ENCODE measurements around the gene CD99.

CD99 gene

DNA sequence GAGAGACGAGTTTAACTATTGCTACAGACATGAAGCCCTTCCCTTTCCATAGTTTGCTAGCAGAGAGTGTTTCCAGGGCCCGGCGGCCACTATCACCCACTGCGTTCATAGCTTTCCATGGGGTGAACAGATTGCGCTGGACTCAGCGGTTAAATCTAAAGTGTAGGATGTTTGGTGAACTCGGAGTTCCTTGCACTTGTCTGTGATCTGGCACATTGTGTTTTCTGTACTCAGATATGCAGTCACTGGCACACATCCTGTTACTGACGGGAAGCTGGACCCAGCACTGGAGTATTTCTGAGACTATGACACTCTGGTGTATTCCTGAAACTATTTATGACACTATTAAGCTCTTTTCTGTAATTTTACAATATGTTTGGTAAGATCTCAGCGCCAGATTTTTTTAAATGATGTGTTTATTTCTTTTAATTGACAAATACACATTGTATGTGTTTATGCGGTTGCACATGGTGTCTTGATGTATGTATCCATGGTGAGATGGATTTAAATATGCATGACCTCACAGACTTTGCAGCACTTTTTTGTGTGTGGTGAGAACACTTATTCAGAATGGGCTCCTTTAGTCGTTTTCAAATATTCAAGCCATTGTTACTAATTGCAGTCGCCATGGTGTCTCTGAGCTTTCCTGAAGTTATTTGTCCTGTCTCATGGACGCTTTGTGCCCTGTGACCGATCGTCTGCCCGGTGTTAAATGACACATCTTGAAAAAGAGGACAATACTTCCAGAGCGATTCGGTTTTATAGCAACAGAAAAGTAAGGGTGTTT is 14.1 kb downstream of the CD99 start:
- Histone ChIP-seq H3K27me3 (replicated peaks) (no peaks in the 10 kb centered on the region), H3K36me3 (replicated peaks) (peaks cover 3% of the 10 kb centered on the region), H3K27ac (no peak overlapping the region), H3K4me3 (ENCODE audit: low read depth, low read length) (no peak overlapping the region)
- in situ Hi-C loops (cut with HindIII; ENCODE audit: low pct_ligation_motif_present, low sequenced_read_pairs): no loop called here
- TF ChIP-seq, protein P1, sequence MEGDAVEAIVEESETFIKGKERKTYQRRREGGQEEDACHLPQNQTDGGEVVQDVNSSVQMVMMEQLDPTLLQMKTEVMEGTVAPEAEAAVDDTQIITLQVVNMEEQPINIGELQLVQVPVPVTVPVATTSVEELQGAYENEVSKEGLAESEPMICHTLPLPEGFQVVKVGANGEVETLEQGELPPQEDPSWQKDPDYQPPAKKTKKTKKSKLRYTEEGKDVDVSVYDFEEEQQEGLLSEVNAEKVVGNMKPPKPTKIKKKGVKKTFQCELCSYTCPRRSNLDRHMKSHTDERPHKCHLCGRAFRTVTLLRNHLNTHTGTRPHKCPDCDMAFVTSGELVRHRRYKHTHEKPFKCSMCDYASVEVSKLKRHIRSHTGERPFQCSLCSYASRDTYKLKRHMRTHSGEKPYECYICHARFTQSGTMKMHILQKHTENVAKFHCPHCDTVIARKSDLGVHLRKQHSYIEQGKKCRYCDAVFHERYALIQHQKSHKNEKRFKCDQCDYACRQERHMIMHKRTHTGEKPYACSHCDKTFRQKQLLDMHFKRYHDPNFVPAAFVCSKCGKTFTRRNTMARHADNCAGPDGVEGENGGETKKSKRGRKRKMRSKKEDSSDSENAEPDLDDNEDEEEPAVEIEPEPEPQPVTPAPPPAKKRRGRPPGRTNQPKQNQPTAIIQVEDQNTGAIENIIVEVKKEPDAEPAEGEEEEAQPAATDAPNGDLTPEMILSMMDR (IDR thresholded peaks at IDR 0.05; ENCODE audit: low read depth, low read length, missing control alignments): no peak
- DNase-seq: no peak

DNA sequence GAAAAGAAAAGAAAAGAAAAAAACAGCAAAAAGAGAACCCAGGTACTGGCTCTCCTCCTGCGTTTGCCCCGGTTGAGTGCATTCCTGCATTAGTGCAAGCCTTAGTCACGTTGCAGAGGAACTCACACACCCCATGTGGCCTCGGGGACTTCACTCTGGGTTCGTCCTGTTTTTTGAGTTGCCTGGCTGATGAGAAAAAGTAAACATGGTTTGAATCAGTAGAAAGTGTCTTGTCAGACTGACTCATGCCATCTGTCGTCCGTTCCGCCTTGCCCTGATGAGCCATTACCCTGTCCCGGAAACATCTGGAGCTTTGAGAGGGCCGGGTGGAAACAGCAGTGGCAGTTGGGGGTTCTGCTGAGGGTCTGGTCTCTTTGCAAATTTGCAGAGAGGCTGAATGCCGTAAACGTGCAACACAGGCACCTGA is 16.3 kb downstream of the CD99 start:
- peak overlapping the region; percentile 76 for H3K27ac ChIP-seq
- in situ Hi-C loops (cut with HindIII; ENCODE audit: low pct_ligation_motif_present, low sequenced_read_pairs): no loop called here
- H3K4me3 ChIP-seq (ENCODE audit: low read depth, low read length): no peak overlapping the region
- H3K27me3 ChIP-seq (replicated peaks): no peaks in the 10 kb centered on the region
- TF ChIP-seq, protein P1 (IDR thresholded peaks at IDR 0.05; ENCODE audit: low read depth, low read length, missing control alignments): no peak
- peak; percentile 93 for DNase-seq
- H3K36me3 ChIP-seq (replicated peaks): no peaks in the 10 kb centered on the region

DNA sequence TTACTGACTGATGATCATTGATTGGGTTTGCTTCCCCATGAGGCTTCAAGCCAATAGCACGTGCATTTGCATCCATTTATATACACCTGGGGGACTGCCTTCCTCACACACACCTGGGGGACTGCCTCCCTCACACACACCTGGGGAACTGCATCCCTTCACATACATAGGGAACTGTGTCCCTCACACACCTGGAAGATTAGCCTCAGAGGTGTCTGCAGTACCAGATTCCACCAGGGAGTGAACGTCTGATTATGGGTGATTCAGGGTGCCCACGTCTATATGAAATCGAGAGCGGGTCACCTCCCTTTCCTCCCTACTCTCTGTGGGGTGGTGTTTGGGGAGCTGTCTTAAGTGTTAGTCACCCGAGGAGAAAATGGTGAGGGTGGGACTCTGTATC is 16.9 kb downstream of the CD99 start:
- Histone ChIP-seq H3K27ac (peak overlapping the region; percentile 76), H3K4me3 (ENCODE audit: low read depth, low read length) (no peak overlapping the region), H3K27me3 (replicated peaks) (no peaks in the 10 kb centered on the region), H3K36me3 (replicated peaks) (peaks cover 5% of the 10 kb centered on the region)
- TF ChIP-seq, protein P1 (IDR thresholded peaks at IDR 0.05; ENCODE audit: low read depth, low read length, missing control alignments): peak; percentile 14
- in situ Hi-C loops (cut with HindIII; ENCODE audit: low pct_ligation_motif_present, low sequenced_read_pairs): no loop called here
- no peak for DNase-seq

DNA sequence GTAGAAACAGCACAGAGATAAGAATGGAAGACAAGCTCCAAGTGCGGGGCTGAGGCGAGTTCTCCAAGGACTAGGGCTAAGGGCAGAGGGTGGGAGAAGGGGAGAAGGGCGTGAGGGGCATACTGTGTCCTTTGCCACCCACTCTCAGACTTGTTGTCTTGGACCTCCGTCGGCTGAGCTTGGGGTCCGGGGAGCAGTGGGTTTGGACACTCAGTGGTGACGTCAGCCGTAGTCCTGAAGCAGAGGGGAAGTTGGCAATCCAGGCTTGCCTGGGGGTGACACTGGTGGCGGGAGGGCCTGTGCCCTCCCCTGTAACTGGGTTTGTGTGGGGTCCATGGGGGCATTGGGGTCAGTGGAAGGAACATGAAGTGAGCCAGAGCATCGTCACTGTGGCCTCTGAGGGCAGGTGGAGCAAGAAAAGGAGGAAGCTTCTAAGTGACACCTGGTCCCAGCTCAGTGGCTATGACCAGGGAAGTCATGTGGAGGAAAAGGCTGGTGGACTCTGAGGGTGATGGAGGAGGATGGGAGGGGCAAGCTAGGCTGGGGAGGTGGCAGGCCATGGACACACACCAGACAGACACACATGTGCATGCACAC is 17.6 kb downstream of the CD99 start:
- peak overlapping the region; percentile 76 for H3K27ac ChIP-seq
- H3K4me3 ChIP-seq (ENCODE audit: low read depth, low read length): no peak overlapping the region
- DNase-seq: no peak
- H3K36me3 ChIP-seq (replicated peaks): peaks cover 11% of the 10 kb centered on the region
- no peaks in the 10 kb centered on the region for H3K27me3 ChIP-seq (replicated peaks)
- in situ Hi-C loops (cut with HindIII; ENCODE audit: low pct_ligation_motif_present, low sequenced_read_pairs): no loop called here
- TF ChIP-seq, protein P1 (IDR thresholded peaks at IDR 0.05; ENCODE audit: low read depth, low read length, missing control alignments): no peak

DNA sequence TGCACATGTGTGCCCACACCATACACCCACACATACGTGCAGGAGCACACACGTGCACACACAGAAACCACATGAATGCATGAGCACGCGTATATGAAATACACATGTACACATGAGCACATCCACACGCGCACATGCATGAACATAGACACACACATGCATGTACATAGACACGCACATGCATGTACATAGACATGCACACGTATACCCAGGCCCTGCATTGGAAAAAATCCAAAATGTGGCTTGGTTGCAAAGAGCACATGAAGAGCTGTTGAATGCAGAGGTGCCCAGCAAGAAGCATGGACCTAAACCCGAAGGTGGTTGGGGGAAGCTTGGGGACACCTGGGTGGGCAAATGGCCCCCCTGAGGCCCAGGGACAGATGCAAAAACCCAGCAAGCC is 18.5 kb downstream of the CD99 start:
- TF ChIP-seq, protein P1 (IDR thresholded peaks at IDR 0.05; ENCODE audit: low read depth, low read length, missing control alignments): no peak
- H3K36me3 ChIP-seq (replicated peaks): peaks cover 11% of the 10 kb centered on the region
- H3K4me3 ChIP-seq (ENCODE audit: low read depth, low read length): no peak overlapping the region
- no peaks in the 10 kb centered on the region for H3K27me3 ChIP-seq (replicated peaks)
- in situ Hi-C loops (cut with HindIII; ENCODE audit: low pct_ligation_motif_present, low sequenced_read_pairs): no loop called here
- no peak for DNase-seq
- H3K27ac ChIP-seq: peak overlapping the region; percentile 94

Data from brain microvascular endothelial cell (primary cell).